ENCODE results near the gene KCNT1. TPM values are rescaled to one million over a fixed set of nuclear protein-coding genes. Genes with fewer than 3 reads are reported as not detected.

KCNT1 gene
- total and polyA plus RNA-seq, 11 donors: 0.21 to 7.4 (median 1.9) TPM

- WGBS, 4 donors: 83 to 94% (median 90%) methylated on average over 11 to 13 of the region's 13 CpGs
- no peak overlapping the region for H3K27ac ChIP-seq
- peaks cover 0 to 4% (median 0%) of the 10 kb centered on the region in 9 donors for H3K27me3 ChIP-seq
- no peaks in the 10 kb centered on the region for H3K9me3 ChIP-seq
- no peaks in the 10 kb centered on the region for H3K4me1 ChIP-seq
- no peaks in the 10 kb centered on the region for H3K36me3 ChIP-seq
- TF ChIP-seq CTCF (IDR thresholded peaks at IDR 0.05): no peak
- intact Hi-C loops (cut with DNase I): no loop called here
- DNase-seq: no peak
- no peak overlapping the region for H3K4me3 ChIP-seq
- no peak for ATAC-seq
Measured at GRCh38 chr9:135772056-135772646, 70.2 kb downstream of the KCNT1 start.

GRCh38 chr9:135772702-135773493, 70.9 kb downstream of the KCNT1 start:
- Histone ChIP-seq H3K9me3 (no peaks in the 10 kb centered on the region), H3K36me3 (no peaks in the 10 kb centered on the region), H3K27ac (no peak overlapping the region), H3K27me3 (peaks cover 0 to 4% (median 0%) of the 10 kb centered on the region in 9 donors), H3K4me1 (no peaks in the 10 kb centered on the region), H3K4me3 (no peak overlapping the region)
- WGBS, 4 donors: 60 to 81% (median 73%) methylated on average over 20 to 36 of the region's 36 CpGs
- DNase-seq: no peak
- ATAC-seq: no peak
- TF ChIP-seq POLR2A (IDR thresholded peaks at IDR 0.05) (no peak), CTCF (IDR thresholded peaks at IDR 0.05) (no peak)
- intact Hi-C loops (cut with DNase I): no loop called here

- no peak for ATAC-seq
- no peak overlapping the region for H3K4me3 ChIP-seq
- peaks cover 0 to 4% (median 0%) of the 10 kb centered on the region in 9 donors for H3K27me3 ChIP-seq
- no peak overlapping the region for H3K27ac ChIP-seq
- H3K4me1 ChIP-seq: no peaks in the 10 kb centered on the region
- TF ChIP-seq POLR2A (IDR thresholded peaks at IDR 0.05) (no peak), CTCF (IDR thresholded peaks at IDR 0.05) (no peak)
- no peak for DNase-seq
- intact Hi-C loops (cut with DNase I): no loop called here
- H3K36me3 ChIP-seq: no peaks in the 10 kb centered on the region
- 82 to 87% (median 85%) methylated on average over 11 of the region's 11 CpGs for WGBS, 4 donors
- no peaks in the 10 kb centered on the region for H3K9me3 ChIP-seq
Measured at GRCh38 chr9:135773530-135774238, 71.7 kb downstream of the KCNT1 start.

GRCh38 chr9:135774239-135774747, 72.3 kb downstream of the KCNT1 start:
- H3K4me1 ChIP-seq: no peaks in the 10 kb centered on the region
- ATAC-seq (no peak), DNase-seq (no peak)
- H3K27ac ChIP-seq: no peak overlapping the region
- peaks cover 0 to 4% (median 0%) of the 10 kb centered on the region in 9 donors for H3K27me3 ChIP-seq
- no peaks in the 10 kb centered on the region for H3K9me3 ChIP-seq
- intact Hi-C loops (cut with DNase I): no loop called here
- TF ChIP-seq POLR2A (IDR thresholded peaks at IDR 0.05): no peak
- TF ChIP-seq CTCF (IDR thresholded peaks at IDR 0.05): no peak
- H3K4me3 ChIP-seq: no peak overlapping the region
- 86 to 90% (median 89%) methylated on average over 15 of the region's 15 CpGs for WGBS, 4 donors
- no peaks in the 10 kb centered on the region for H3K36me3 ChIP-seq
